Lung (tissue), 12 donors: Measurements from ENCODE around the gene SMIM28. TPM values are rescaled to one million over a fixed set of nuclear protein-coding genes. Genes with fewer than 3 reads are reported as not detected.

ENCODE experiments used
- ATAC-seq: fragments of 200-7000 bp; cut with Tn5 transposase; one replicate; pipeline ENCODE4 v1.9.1; 2020; ENCODE audit warnings: moderate number of reproducible peaks; ENCODE audit not compliant: insufficient read depth, low FRiP score
- DNase-seq, 3 donors: peaks; one replicate each; pipeline ENCODE4 v3.0.0-alpha.2; 2013 to 2017
- H3K27ac ChIP-seq, 2 donors: one replicate each; pipeline ENCODE4 v1.5.1; 2013; ENCODE audit warnings: mild to moderate bottlenecking in 2 of 2, moderate library complexity in 2 of 2, control low read depth in 1 of 2, inconsistent platforms in 1 of 2, low read depth in 1 of 2, low read length in 1 of 2
- H3K27me3 ChIP-seq, 3 donors: one replicate each; pipeline ENCODE4 v1.5.1; 2013; ENCODE audit warnings: low read length in 2 of 3; ENCODE audit not compliant: control insufficient read depth in 3 of 3, insufficient read depth in 3 of 3
- H3K36me3 ChIP-seq, 4 donors: one replicate each; pipeline ENCODE4 v1.5.1; 2013; ENCODE audit warnings: low read length in 4 of 4, mild to moderate bottlenecking in 1 of 4, moderate library complexity in 1 of 4; ENCODE audit not compliant: control insufficient read depth in 4 of 4, insufficient read depth in 4 of 4
- H3K4me1 ChIP-seq, 5 donors: one replicate each; pipeline ENCODE4 v1.5.1; 2013; ENCODE audit warnings: low read length in 5 of 5, mild to moderate bottlenecking in 2 of 5, moderate library complexity in 1 of 5; ENCODE audit not compliant: control insufficient read depth in 5 of 5, insufficient read depth in 5 of 5
- H3K4me3 ChIP-seq: one replicate; pipeline ENCODE4 v1.5.1; 2013; ENCODE audit warnings: mild to moderate bottlenecking, control low read depth, moderate library complexity
- H3K9ac ChIP-seq, 2 donors: one replicate each; pipeline ENCODE4 v1.5.1; 2013; ENCODE audit warnings: low read length in 2 of 2, control low read depth in 1 of 2; ENCODE audit not compliant: insufficient read depth in 1 of 2
- H3K9me3 ChIP-seq, 4 donors: one replicate each; pipeline ENCODE4 v1.5.1; 2013; ENCODE audit warnings: low read length in 3 of 4, mild to moderate bottlenecking in 1 of 4, moderate library complexity in 1 of 4; ENCODE audit not compliant: control insufficient read depth in 4 of 4, insufficient read depth in 3 of 4
- CTCF ChIP-seq: IDR thresholded peaks from 2 replicates; pipeline ENCODE4 v1.5.1; 2012; ENCODE audit warnings: mild to moderate bottlenecking; ENCODE audit errors: control extremely low read depth, extremely low read depth
- WGBS, 2 donors: extraction: QIAGEN DNeasy Blood & Tissue Kit; methylation state at CpG; one replicate each; pipeline ENCODE4 v1.1.7; 2013; 5-methylcytosine and 5-hydroxymethylcytosine counted together
- polyA plus RNA-seq, 2 donors: library from polyadenylated mRNA; stranded (reverse); fragments of 200-250 nt; gene quantifications; one replicate each; pipeline ENCODE4 v1.2.1, GENCODE V29; 2013
- total RNA-seq, 2 donors: library from RNA; depleted of rRNA in 1 of 2; stranded (reverse); fragments of >200 nt in 1 of 2; gene quantifications; one replicate each; pipeline ENCODE4 v1.2.1, GENCODE V29; 2014 to 2021
- donor health status: control.
- donor health status: control.
- donor health status: Bipolar disorder and iron deficiency.
- donor health status: healthy.
- donor health status: DM: yes; HTN: yes; CAD: no.

Gene SMIM28
- total and polyA plus RNA-seq, 4 donors: not detected

GRCh38 chr6:138401960-138402837, 24.5 kb downstream of the SMIM28 start:
- no peaks in the 10 kb centered on the region for H3K27me3 ChIP-seq
- no peak for ATAC-seq
- peaks cover 0 to 10% (median 0%) of the 10 kb centered on the region in 5 donors for H3K4me1 ChIP-seq
- H3K9ac ChIP-seq: no peak overlapping the region
- H3K9me3 ChIP-seq: no peaks in the 10 kb centered on the region
- H3K4me3 ChIP-seq: no peak overlapping the region
- no peak for TF ChIP-seq CTCF
- whole genome bisulfite sequencing, 2 donors: 95 to 98% methylated on average over 14 of the region's 14 CpGs
- no peak for DNase-seq
- peaks cover 0 to 12% (median 6%) of the 10 kb centered on the region in 4 donors for H3K36me3 ChIP-seq
- H3K27ac ChIP-seq: no peak overlapping the region

DNA sequence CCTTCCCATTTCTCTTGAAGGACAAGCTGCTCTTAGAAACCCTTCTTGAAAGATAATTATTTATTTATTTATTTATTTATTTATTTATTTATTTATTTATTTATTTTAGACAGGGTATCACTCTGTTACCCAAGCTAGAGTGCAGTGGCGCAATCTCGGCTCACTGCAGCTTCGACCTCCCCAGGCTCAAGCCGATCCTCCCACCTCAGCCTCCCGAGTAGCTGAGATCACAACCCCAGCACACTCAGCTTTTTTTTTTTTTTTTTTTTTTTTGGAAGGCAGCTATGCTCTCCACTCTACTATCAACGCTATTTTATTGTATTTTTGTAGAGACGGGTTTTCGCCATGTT, 25.1 kb downstream of the SMIM28 start:
- Histone ChIP-seq H3K4me1 (peaks cover 0 to 10% (median 0%) of the 10 kb centered on the region in 5 donors), H3K9ac (peak overlapping the region in 1 of 2 donors; percentile 78), H3K27me3 (no peaks in the 10 kb centered on the region), H3K27ac (no peak overlapping the region), H3K4me3 (no peak overlapping the region), H3K9me3 (no peaks in the 10 kb centered on the region), H3K36me3 (peaks cover 0 to 16% (median 9%) of the 10 kb centered on the region in 4 donors)
- WGBS, 2 donors: 90 to 93% methylated on average over 8 of the region's 8 CpGs
- ATAC-seq (no peak), DNase-seq (no peak)
- TF ChIP-seq CTCF: no peak

- peak overlapping the region; percentile 77 for H3K4me3 ChIP-seq
- H3K9ac ChIP-seq: peak overlapping the region; percentile 85 to 93
- no peaks in the 10 kb centered on the region for H3K9me3 ChIP-seq
- ATAC-seq (peak; percentile 22), DNase-seq (peak; percentile 62 to 74 (median 65))
- no peak for TF ChIP-seq CTCF
- WGBS, 2 donors: 0 to 1% methylated on average over 30 of the region's 30 CpGs
- no peaks in the 10 kb centered on the region for H3K27me3 ChIP-seq
- peaks cover 0 to 20% (median 11%) of the 10 kb centered on the region in 4 donors for H3K36me3 ChIP-seq
- peak overlapping the region; percentile 94 to 97 for H3K27ac ChIP-seq
- H3K4me1 ChIP-seq: peaks cover 0 to 10% (median 0%) of the 10 kb centered on the region in 5 donors
Measured at GRCh38 chr6:138403324-138403800, 25.7 kb downstream of the SMIM28 start.
